ENCODE measurements around the gene LPXN. TPM values are rescaled to one million over a fixed set of nuclear protein-coding genes. Genes with fewer than 3 reads are reported as not detected.

Gene LPXN
- total RNA-seq, 1 experiment from 2014 or later = 10.3 TPM

DNA sequence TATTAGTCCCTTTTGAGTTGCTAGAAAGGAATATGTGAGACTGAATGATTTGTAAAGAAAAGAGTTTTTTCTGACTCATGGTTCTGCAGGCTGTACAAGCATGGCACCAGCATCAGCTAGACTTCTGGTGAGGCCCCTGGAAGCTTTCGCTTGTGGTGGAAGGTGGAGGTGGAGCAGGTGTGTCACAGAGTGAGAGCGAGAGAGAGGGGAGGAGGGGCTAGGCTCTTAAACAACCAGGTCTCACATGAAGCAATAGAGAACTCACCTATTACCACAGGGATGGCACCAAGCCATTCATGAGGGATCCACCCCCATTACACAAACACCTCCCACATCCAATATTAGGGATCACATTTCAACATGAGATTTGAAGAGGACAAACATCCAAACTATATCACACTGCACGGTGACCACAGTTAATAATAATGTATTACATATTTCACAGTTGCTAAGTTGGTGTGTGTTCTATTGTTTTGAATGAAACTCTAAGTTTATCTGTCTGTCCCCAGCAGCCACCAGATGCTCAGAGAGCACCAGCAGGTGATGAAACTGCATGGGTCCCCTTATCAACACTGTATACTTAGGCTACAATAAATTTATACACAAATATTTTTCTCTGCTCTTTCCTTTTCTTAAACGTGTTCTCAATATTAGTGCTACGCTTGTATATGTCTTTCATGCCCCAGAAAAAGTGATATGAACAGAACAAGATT is 17.3 kb upstream of the LPXN start:
- H3F3A ChIP-seq (ENCODE audit: insufficient read depth, low read depth) = no peaks in the 10 kb centered on the region
- no peaks in the 10 kb centered on the region for H3K9me2 ChIP-seq (ENCODE audit: insufficient read depth)
- H4K20me1 ChIP-seq (ENCODE audit: insufficient read depth) = peaks cover 34% of the 10 kb centered on the region
- no peak for TF ChIP-seq EZH2 (IDR thresholded peaks at IDR 0.05; ENCODE audit: low read depth)
- no peak for TF ChIP-seq CTCF (conservative IDR thresholded peaks at IDR 0.05)
- H3K27ac ChIP-seq = no peak overlapping the region
- no peaks in the 10 kb centered on the region for H3K9me3 ChIP-seq (ENCODE audit: insufficient read depth, low read depth)
- H3K4me1 ChIP-seq (replicated peaks; ENCODE audit: insufficient read depth) = no peaks in the 10 kb centered on the region
- H3K79me2 ChIP-seq (ENCODE audit: low read depth) = peaks cover 94% of the 10 kb centered on the region
- H3K4me3 ChIP-seq = no peak overlapping the region
- no TSS peak for BruUV-seq (replicated peaks)
- DNase-seq = no peak
- no peak overlapping the region for H3K4me2 ChIP-seq
- CTCF ChIA-PET = no interaction called here
- intact Hi-C loops (cut with micrococcal nuclease; ENCODE audit: unreplicated experiment) = no loop called here
- POLR2A ChIA-PET (ENCODE audit: unreplicated experiment) = no interaction called here
- H2AFZ ChIP-seq = no peak overlapping the region
- H3K36me3 ChIP-seq (ENCODE audit: low read depth) = peaks cover 30% of the 10 kb centered on the region
- H3K27me3 ChIP-seq (ENCODE audit: insufficient read depth, low read depth) = no peaks in the 10 kb centered on the region

DNA sequence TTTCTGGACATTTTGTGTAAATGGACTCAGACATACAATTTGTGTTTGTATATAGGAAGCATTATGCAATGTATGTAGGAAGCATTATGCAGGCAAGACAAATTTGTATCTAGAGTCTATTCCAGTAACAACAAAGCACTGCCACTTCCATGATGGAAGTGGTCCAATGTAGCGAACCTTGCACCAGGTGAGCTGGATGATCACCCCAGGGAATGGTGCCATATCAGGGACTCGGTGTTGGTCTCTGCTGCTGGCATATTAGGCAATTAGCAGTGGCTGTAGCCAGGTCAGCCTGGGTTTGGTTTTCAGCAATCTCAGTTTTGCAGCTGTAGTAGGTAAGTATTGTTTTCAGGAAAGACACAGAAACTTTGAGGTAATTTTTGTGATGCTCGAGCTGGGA is 16.0 kb upstream of the LPXN start:
- Histone ChIP-seq H2AFZ (no peak overlapping the region), H3K4me2 (no peak overlapping the region), H3K4me3 (no peak overlapping the region), H3K4me1 (replicated peaks; ENCODE audit: insufficient read depth) (no peaks in the 10 kb centered on the region), H3K27me3 (ENCODE audit: insufficient read depth, low read depth) (no peaks in the 10 kb centered on the region), H3K9me3 (ENCODE audit: insufficient read depth, low read depth) (no peaks in the 10 kb centered on the region), H3K9me2 (ENCODE audit: insufficient read depth) (no peaks in the 10 kb centered on the region), H3K36me3 (ENCODE audit: low read depth) (peaks cover 35% of the 10 kb centered on the region), H3K79me2 (ENCODE audit: low read depth) (peaks cover 94% of the 10 kb centered on the region), H4K20me1 (ENCODE audit: insufficient read depth) (peaks cover 31% of the 10 kb centered on the region; the same call in 1 of the 2 replicates), H3K27ac (no peak overlapping the region), H3F3A (ENCODE audit: insufficient read depth, low read depth) (no peaks in the 10 kb centered on the region; the same call in 1 of the 2 replicates)
- BruUV-seq (replicated peaks) = no TSS peak
- ChIA-PET CTCF (no interaction called here), POLR2A (ENCODE audit: unreplicated experiment) (no interaction called here)
- TF ChIP-seq CTCF (conservative IDR thresholded peaks at IDR 0.05) (no peak), EZH2 (IDR thresholded peaks at IDR 0.05; ENCODE audit: low read depth) (no peak)
- intact Hi-C loops (cut with micrococcal nuclease; ENCODE audit: unreplicated experiment) = no loop called here
- no peak for DNase-seq

GRCh38 chr11:58586998-58587397 is 11.3 kb upstream of the LPXN start:
- no peak overlapping the region for H3K27ac ChIP-seq
- H3K27me3 ChIP-seq (ENCODE audit: insufficient read depth, low read depth) = no peaks in the 10 kb centered on the region
- CTCF ChIA-PET = interaction anchor here (0.6 kb wide), 1 partner anchor 943 kb away, joined by 5 read pairs; no protein-coding TSS in a partner anchor
- POLR2A ChIA-PET (ENCODE audit: unreplicated experiment) = interaction anchor here (0.8 kb wide), 1 partner anchor 1025 kb away, joined by 4 read pairs; no protein-coding TSS in a partner anchor
- no peak overlapping the region for H2AFZ ChIP-seq
- no peaks in the 10 kb centered on the region for H3K9me3 ChIP-seq (ENCODE audit: insufficient read depth, low read depth)
- TF ChIP-seq CTCF (conservative IDR thresholded peaks at IDR 0.05) (no peak), EZH2 (IDR thresholded peaks at IDR 0.05; ENCODE audit: low read depth) (no peak)
- no peak overlapping the region for H3K4me2 ChIP-seq
- peaks cover 40% of the 10 kb centered on the region for H3K36me3 ChIP-seq (ENCODE audit: low read depth)
- intact Hi-C loops (cut with micrococcal nuclease; ENCODE audit: unreplicated experiment) = no loop called here
- DNase-seq = no peak
- no TSS peak for BruUV-seq (replicated peaks)
- peaks cover 45% of the 10 kb centered on the region for H4K20me1 ChIP-seq (ENCODE audit: insufficient read depth)
- peaks cover 18% of the 10 kb centered on the region; the same call in 1 of the 2 replicates for H3K4me1 ChIP-seq (replicated peaks; ENCODE audit: insufficient read depth)
- H3K79me2 ChIP-seq (ENCODE audit: low read depth) = peaks cover 98% of the 10 kb centered on the region
- H3K9me2 ChIP-seq (ENCODE audit: insufficient read depth) = no peaks in the 10 kb centered on the region
- H3K4me3 ChIP-seq = no peak overlapping the region
- no peaks in the 10 kb centered on the region; the same call in 1 of the 2 replicates for H3F3A ChIP-seq (ENCODE audit: insufficient read depth, low read depth)

All from PC-9 (cell line).